Umbilical cord (tissue), 2 donors: ENCODE results near the gene CD300A. TPM values are rescaled to one million over a fixed set of nuclear protein-coding genes. Genes with fewer than 3 reads are reported as not detected.

Experiments used
- DNase-seq: peaks from one replicate; pipeline ENCODE4 v3.0.0-alpha.2; 2015; ENCODE audit warnings: low spot score
- total RNA-seq: library from RNA; depleted of rRNA; stranded (reverse); fragments of >200 nt; gene quantifications from one replicate; pipeline ENCODE4 v1.2.3, GENCODE V29; 2014; ENCODE audit warnings: low replicate concordance; ENCODE audit not compliant: insufficient read depth

CD300A gene
- total RNA-seq, 1 donor from 2014 or later, result 7.2 TPM

DNA sequence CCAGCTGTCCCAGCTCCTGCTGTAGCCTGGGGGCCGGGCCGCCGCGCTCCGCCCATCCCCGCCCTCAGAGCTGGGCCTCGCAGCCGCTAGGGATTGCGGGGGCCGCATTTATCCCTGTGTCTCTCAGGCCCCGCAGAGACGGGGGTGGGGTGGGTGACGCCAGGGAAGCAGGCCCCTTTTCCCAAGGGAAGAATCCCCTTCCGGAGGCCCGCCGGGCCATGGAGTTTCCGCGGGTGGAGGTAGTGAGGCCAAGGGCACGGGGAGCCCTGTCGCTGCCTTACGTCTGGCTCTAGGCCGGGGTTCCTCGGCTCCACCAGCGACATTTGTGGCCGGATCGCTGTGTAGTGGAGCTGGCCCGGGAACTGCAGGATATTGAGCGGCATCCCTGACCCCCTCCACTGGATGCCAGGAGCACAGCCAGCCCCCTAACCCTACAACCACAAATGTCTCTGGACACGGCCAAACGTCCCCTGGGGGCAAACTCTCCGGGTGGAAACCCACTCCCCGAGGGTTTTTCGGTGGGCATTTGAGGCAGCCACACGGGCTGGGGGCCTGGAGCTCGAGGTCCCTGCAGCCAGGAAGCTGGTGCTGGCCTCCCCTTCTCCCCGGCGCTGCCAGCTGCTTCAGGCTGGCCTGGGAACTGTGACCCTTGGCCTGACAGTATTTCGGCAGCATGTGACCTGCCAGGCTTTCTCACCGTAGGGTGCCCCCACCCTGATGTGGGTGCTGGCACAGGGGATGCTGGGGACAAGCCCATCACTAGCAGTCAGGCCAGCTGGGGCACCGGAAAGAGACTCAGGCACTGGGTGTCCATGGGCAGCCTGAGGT, 12.0 kb upstream of the CD300A start:
- peak; percentile 92 for DNase-seq

DNA sequence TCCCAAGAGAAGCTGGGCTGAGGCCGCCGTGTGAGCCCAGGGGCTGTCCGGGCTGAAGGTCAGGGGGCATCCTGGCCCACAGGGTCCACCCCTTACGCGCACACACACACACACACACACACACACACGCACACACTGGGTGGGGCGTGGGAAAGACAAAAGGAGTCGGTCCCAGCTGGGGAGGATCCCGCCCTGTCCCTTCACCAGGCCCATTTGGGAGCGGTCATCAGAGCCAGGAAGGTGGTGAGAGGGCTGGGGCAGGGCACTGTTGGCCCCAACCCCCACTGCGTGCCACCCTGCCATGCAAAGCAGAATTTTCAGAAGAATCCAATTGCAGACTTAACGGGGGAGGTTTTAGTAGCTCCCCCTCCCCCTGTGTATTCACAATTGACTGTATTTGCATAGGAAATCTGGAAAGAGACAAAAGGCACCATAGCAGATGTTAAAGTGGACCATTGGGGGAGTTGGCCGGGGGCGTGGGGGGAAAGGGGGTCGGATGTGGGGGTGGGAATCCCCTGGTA, 11.3 kb upstream of the CD300A start:
- no peak for DNase-seq

DNA sequence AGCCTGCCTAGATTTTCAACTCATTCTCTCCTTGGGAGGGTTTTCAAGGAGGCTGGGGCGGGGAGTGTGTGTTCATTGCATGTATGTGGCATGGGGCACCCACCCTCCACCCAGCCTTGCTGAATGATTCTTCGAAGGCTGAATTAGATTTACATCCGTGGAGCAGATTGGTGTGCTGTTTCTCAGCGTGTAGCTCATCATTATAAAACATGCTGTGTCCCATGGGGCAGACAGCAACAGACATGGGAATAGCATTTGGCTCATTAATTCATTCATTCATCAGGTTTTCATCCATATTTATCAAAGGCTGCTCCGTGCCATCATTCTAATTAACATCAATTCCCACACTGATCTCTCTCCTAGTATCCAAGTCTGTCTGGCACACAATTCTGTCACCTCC, 10.6 kb upstream of the CD300A start:
- no peak for DNase-seq

DNA sequence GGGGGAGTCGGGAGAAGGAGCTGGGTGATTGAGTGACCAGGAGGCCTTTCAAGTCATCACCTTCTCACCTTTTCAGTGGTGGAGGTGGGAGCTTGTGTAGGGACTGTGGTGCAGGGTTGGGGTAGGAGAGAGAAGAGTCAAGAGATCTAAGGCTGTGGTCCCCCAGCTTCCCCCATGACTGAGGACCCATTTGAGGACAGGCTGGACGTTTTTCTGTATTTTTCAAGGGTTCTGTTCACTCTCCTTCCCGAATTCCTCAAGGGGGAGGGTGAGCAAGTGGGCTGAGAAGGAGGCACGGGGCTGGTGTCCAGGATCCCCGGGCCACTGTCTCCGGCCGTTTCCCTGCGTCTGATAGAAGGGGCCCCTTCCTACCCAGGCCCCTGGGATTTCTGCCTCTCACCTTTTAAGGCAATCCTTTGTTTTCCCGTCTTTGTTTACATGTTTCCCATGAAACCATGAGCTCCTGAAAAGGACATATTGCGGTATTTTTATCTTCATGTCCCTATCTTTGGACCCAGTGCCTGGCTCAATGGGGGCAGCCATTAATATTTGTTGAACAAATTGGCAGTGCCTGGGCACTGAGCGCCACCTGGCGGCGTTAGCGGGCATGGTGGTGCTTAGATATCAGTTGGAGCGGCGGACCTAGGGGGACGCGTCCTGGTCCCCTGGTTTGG, 9.2 kb upstream of the CD300A start:
- peak; percentile 69 for DNase-seq

DNA sequence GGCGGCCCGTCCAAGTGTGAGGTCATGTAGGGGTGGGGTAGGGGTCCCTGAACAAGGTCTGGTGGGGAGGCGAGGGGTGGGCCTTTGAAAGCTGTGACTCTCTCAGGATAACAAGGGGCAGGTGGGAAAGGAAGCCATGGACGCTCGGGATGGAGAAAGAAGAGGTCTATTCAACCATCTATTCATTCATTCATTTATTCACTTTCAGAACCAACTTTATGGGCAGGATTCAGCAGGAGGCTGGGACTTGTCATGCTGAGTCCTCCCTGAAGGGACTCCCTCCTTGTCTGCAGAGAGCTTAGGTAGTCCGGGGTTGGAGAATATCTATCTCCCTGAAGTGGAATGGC, 8.6 kb upstream of the CD300A start:
- DNase-seq, result no peak

DNA sequence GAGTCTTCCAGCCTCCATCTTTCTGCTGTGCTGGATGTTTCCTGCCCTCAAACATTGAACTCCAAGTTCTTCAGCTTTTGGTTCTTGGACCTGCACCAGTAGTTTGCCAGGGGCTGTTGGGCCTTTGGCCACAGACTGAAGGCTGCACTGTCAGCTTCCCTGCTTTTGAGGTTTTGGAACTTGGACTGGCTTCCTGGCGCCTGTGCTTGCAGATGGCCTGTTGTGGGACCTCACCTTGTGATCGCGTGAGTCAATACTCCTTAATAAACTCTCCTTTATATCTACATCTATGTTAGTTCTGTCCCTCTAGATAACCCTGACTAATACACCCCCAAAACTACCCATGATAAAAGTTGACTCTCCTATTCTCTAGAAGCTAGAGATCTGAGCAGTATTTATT, 7.6 kb upstream of the CD300A start:
- DNase-seq, result no peak

DNA sequence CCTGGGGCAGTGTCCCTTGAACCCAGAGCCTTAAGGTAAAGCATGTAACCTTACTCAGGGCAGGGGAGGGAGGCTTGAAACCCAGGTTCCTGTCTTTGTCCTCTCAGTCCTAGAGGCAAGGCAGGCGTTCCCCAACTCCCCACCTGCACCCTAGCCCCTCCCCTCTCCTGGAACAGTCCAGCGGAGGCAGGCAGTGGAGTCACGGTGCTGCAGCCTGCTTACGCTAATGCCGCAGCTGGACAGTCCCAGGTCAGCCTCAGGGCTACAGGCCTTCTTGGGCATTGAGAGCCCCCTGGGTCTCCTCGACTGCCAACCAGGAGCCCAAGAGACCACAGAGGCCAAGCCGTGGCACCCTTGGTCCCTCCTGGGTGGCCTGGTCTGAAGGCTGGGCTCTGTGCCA, 6.8 kb upstream of the CD300A start:
- DNase-seq, result no peak

DNA sequence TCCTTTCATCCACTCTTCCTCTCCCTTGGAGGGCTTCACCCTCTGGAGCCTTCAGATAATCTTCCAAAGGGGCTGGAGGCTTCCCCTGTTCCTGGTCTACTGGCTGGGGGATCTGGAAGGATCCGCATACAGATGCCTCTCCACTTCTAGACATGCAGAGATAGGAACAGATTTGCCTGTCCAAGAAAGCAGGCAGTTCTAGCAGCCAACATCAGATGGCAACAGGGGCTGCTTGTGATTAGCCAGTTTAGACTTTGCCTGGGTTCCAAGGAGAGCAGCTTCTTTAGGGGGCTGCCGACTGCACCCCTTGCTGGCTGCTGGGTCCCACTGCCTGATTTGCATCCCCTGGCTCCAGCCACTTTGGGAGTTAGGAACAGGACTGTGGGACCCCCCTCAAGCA, 6.2 kb upstream of the CD300A start:
- DNase-seq, result no peak

DNA sequence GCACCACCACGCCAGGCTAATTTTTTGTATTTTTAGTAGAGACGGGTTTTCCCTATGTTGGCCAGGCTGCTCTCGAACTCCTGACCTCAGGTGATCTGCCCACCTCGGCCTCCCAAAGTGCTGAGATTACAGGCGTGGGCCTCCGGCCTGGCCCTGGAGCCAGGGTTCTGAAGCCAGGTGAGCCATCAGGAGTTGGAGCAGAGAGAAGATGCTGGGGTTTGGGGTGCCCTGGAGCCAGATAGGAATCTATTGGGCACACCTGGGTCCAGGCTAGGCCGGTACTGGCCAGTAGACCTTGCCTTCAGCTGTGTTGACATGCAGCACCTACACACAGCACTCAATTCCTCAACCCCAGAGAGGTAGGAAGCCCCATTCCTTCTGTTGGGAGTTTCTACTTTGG, 5.4 kb upstream of the CD300A start:
- no peak for DNase-seq

DNA sequence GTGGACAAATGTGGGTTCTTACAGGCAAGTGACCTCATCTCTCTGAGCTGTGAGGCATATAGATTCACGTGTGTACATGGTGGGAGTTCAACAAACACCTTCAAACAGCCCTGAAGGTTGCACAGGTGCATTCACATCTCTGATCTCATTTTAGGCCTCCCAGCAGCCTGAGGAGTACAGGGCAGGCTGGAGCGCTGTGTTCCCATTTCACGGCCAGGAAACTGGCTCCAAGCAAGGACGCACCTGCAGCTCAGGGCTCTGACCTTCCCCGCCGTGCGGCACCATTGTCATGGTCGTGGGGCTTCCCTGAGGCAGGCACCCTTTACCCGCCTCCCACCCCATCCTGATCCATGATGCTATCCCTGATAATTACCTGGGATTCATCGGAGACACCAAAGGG, 4.8 kb upstream of the CD300A start:
- DNase-seq, result no peak

DNA sequence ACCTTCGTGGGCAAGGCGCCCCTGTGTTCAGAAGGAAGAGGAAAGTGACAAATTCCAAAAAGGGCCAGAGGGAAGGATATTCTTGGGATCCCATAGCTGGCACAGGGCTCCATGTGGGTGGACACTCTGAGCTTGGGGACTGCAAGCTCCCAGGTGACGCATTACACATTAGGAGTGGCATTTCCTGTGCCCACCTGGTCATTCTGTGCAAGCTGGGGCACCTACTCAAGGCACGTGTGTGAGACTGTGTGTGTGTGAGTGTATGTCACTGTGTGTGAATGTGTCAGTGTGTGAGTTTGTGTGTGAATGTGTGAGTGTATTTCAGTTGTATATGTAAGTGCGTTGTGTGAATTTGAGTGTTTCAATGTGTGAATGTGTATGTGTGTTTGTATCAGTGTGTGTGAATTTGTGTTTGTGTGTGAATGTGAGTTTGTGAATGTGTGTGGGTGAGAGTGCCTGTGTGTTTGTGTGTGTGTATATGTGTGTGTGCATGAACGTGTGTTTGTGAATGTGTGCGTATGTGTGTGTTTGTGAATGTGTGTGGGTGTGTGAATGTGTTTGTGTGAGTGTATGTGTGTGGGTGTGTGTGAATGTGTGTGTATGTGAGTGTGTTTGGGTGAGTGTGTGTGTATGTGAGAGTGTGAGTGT, 1.6 kb upstream of the CD300A start:
- no peak for DNase-seq

DNA sequence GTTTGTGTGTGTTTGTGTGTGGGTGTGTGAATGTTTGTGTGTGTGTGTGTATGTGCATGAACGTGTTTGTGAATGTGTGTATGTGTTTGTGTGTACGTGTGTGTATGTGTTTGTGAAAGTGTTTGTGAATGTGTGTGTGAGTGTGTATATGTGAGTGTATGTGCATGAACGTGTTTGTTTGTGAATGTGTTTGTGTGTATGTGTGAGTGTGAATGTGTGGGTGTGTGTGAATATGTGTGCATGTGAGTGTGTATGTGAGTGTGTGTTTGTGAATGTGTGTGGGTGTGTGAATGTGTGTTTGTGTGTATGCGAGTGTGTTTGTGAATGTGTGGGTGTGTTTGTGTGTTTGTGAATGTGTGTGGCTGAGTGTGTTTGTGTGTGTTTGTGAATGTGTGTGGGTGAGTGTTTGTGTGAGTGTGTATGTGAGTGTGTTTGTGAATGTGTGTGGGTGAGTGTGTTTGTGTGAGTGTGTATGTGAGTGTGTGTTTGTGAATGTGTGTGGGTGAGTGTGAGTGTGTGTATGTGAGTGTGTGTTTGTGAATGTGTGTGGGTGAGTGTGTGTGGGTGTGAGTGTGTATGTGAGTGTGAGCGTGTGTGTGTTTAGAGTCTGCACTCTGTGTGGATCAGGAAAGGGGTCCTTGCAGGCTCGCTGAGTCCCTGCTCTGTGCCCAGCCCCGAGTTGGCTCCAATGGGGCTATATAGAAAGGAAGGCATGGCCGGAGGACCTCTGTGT, 890 bp upstream of the CD300A start:
- DNase-seq, result no peak

DNA sequence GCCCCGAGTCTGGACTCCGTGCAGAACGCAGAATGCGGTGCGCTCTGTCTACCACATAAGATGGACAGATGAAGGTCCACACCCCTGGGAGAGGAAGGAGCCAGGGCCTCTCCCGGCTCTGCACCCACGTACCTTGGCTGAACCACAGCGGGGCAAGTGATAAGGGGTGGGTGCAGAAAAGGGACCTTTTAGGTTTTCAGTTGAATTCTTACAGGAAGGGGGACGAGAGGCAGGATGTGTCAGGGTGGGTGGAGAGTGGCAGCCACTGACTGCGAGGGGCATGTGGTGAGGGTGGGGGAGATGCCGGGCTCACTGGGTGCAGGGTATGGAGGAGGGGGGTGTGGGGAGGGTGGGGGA, 372 bp downstream of the CD300A start:
- no peak for DNase-seq

DNA sequence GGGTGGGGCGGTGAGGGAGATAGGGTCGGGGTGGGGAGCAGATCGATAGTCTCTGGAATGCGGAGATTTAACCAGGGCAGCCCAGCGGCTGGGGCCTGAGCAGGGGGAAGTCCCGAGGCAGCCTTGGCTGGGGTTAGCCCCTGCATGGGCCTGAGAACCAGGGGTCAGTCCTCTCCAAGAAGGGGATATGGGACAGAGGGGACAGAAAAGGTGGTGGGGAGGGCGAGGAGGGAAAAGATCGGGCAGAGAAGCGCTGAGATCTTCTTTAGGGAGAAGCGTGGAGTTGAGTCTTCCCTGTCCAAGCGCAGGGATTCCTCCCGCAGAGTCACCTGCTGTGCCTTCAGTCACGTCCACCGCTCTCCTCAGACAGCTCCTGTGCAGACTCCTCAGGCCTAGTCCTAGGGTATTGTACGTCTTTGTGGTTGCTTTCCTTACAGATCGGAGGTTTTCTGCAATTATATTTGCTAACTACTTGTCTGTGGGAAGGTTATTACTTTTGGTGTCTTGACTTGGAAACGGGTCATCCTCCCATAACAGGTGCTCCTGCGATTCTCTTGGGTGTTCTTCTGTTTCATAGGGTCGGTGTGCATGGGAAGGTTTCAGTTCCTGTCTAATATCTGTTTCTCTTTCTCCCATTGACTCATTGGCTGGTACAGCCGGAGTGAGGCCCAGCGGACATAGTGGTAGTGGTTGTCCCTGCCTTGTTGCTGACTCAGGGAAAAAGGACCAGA, 952 bp downstream of the CD300A start:
- DNase-seq, result no peak

DNA sequence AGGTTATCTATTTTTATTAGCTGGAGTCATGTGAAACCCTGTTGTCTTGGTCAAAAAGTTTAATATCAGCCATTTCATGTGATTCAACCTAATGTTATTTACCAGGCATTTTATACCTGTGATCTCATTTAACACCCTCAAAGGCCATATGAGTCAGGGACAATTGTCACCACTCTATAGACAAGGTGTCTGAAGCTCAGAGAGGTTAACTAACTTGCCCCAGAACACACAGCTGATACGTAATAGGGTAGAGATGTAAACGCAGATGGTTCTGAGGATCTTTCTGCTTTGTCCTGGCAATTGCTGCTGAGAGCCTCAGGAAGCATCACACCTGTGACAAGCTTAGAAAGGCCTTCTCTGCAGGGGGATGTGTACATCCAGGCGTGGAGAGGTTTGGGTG, 4.9 kb downstream of the CD300A start:
- DNase-seq, result no peak

DNA sequence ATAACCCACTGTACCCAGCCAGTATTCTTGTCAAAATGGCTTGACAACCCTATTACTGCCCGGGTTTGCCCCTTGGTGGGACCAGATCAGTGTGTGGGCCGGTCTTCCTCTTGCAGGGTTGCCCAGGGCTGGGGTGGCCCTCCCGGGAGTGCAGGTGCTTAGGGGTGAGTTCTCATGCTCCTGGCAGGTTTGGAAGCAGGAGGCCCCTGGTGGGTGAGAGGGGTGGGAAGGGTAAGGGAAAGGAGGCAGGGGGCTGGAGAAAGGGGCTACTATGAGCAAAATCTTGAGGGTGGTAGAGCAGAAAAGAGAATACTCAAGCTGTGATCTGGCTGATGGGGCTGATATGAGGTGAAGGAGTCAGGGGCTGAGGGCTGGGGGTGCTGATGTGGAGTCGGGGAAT, 6.5 kb downstream of the CD300A start:
- DNase-seq, result no peak

DNA sequence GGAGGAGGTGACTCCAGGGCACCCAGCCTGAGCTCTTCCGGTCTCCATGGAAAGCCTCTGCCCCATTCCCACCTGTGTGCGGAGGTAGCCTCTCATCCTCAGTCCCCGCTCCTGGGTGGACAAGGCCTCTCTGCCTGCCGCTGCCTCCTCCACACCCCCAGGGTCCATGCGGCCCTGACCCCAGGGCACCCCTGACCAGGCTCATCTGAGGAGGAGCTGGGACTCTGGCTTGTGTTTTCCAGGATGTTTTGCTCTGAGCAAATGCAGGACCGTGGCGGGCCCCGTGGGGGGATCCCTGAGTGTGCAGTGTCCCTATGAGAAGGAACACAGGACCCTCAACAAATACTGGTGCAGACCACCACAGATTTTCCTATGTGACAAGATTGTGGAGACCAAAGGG, 6.9 kb downstream of the CD300A start:
- no peak for DNase-seq

DNA sequence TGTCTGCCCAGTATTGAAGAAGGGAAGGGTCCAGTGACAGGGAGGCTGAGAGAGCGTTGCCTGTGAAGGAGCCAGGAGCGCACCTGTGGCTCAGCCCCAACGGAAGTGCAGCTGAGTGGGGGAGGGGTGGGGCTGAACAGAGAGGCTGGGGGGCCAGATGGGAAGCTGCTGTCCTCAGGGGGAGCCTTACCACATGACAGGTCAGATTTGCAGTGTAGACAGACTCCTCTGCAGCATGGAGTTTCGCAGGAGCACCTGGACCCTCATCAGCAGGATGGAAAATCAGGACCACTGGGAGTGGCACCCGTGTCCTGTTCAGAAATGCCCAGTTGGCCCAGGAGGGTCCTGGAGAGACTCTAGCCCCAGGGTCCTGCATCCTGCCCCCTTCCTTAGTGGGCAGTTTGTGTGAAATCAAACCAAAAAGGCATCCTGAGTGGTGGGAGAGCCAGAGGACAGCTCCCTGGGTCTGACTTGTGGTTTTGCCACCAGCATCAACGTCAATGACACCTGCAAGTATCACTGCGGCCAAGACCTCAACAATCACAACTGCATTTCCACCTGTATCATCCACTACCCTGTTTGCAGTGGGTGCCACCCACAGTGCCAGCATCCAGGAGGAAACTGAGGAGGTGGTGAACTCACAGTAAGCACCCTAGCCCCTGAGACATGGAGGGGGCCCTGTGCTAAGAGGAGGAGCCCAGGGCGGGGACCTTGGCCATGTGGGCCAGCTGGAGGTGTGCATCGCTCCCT, 7.8 kb downstream of the CD300A start:
- DNase-seq, result no peak

DNA sequence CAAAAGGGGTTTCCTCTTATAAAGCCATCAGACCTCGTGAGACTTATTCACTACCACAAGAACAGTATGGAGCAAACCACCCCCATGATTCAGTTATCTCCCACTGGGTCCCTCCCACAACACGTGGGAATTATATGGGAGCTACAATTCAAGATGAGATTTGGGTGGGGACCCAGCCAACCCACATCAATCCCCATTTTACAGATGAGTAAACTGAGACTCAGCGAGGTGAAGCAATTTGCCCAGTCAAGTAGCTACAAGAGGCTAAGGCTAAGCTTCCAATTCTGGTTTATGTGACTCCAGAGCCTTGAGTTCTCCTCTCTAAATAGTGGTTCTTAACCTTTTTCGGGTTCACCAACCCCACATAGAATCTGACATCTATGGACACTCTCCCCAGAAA, 8.8 kb downstream of the CD300A start:
- no peak for DNase-seq

DNA sequence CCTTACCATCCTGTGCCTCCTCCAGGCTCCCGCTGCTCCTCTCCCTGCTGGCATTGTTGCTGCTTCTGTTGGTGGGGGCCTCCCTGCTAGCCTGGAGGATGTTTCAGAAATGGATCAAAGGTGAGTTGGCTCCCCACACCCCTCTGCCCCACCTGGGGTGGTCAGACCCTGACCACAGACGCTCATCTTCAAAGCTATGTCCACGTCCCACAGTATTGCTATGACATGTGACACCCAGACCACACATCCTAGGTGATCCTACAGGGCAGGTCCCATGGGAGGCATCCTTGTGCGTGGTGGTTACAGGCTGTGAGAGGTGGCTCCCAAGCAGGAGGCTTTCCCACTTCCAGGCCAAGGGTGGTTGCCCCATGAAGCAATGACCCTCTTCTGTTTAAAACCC, 11.0 kb downstream of the CD300A start:
- no peak for DNase-seq
